Parathyroid adenoma (tissue), 2 donors: ENCODE data around the gene PARP3.

Experiments used
- H2AFZ ChIP-seq: fragments of 300-600 bp; sonication (generic); one replicate; pipeline ENCODE4 v1.7.0; 2017; ENCODE audit warnings: antibody characterized with exemption, mild to moderate bottlenecking
- H3K27ac ChIP-seq: fragments of 300-600 bp; sonication (generic); one replicate; pipeline ENCODE4 v1.7.0; 2017
- H3K27me3 ChIP-seq: fragments of 300-600 bp; sonication (generic); one replicate; pipeline ENCODE4 v1.7.0; 2017; ENCODE audit warnings: low read length; ENCODE audit not compliant: control insufficient read depth, insufficient read depth
- H3K36me3 ChIP-seq: fragments of 300-600 bp; sonication (generic); one replicate; pipeline ENCODE4 v1.7.0; 2017; ENCODE audit warnings: low read length; ENCODE audit not compliant: control insufficient read depth, insufficient read depth
- H3K4me1 ChIP-seq: fragments of 300-600 bp; sonication (generic); one replicate; pipeline ENCODE4 v1.7.0; 2017; ENCODE audit warnings: control low read depth
- H3K4me2 ChIP-seq: fragments of 300-600 bp; sonication (generic); one replicate; pipeline ENCODE4 v1.7.0; 2017; ENCODE audit warnings: low read length
- H3K4me3 ChIP-seq: fragments of 300-600 bp; sonication (generic); one replicate; pipeline ENCODE4 v1.7.0; 2017; ENCODE audit warnings: low read depth, low read length
- H3K79me2 ChIP-seq: fragments of 300-600 bp; sonication (generic); one replicate; pipeline ENCODE4 v1.7.0; 2017; ENCODE audit warnings: control low read depth
- H3K9ac ChIP-seq: fragments of 300-600 bp; sonication (generic); one replicate; pipeline ENCODE4 v1.7.0; 2017; ENCODE audit warnings: mild to moderate bottlenecking
- H3K9me3 ChIP-seq: fragments of 300-600 bp; sonication (generic); one replicate; pipeline ENCODE4 v1.7.0; 2017; ENCODE audit warnings: low read length; ENCODE audit not compliant: control insufficient read depth
- TF ChIP-seq, protein P1 (sequence below): fragments of 300-600 bp; sonication (generic); IDR thresholded peaks from one replicate; pipeline ENCODE4 v1.7.0; 2017; ENCODE audit warnings: antibody characterized with exemption, mild to moderate bottlenecking
- donor health status: primary hyperparathyroidism.

PARP3 gene

GRCh38 chr3:51949121-51949520 lies 7.0 kb downstream of the PARP3 start:
- Histone ChIP-seq H3K4me3 (no peak overlapping the region), H3K36me3 (no peaks in the 10 kb centered on the region), H3K27ac (no peak overlapping the region), H3K79me2 (no peaks in the 10 kb centered on the region), H3K4me2 (no peak overlapping the region), H3K27me3 (no peaks in the 10 kb centered on the region), H3K4me1 (peaks cover 10% of the 10 kb centered on the region), H3K9me3 (no peaks in the 10 kb centered on the region), H2AFZ (no peak overlapping the region), H3K9ac (no peak overlapping the region)
- TF ChIP-seq, protein P1, sequence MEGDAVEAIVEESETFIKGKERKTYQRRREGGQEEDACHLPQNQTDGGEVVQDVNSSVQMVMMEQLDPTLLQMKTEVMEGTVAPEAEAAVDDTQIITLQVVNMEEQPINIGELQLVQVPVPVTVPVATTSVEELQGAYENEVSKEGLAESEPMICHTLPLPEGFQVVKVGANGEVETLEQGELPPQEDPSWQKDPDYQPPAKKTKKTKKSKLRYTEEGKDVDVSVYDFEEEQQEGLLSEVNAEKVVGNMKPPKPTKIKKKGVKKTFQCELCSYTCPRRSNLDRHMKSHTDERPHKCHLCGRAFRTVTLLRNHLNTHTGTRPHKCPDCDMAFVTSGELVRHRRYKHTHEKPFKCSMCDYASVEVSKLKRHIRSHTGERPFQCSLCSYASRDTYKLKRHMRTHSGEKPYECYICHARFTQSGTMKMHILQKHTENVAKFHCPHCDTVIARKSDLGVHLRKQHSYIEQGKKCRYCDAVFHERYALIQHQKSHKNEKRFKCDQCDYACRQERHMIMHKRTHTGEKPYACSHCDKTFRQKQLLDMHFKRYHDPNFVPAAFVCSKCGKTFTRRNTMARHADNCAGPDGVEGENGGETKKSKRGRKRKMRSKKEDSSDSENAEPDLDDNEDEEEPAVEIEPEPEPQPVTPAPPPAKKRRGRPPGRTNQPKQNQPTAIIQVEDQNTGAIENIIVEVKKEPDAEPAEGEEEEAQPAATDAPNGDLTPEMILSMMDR, result no peak

GRCh38 chr3:51950899-51951298 lies 8.7 kb downstream of the PARP3 start:
- H3K36me3 ChIP-seq, result no peaks in the 10 kb centered on the region
- H3K4me3 ChIP-seq, result no peak overlapping the region
- H3K9me3 ChIP-seq, result no peaks in the 10 kb centered on the region
- H3K4me1 ChIP-seq, result peaks cover 10% of the 10 kb centered on the region
- H3K27me3 ChIP-seq, result no peaks in the 10 kb centered on the region
- no peaks in the 10 kb centered on the region for H3K79me2 ChIP-seq
- no peak overlapping the region for H3K9ac ChIP-seq
- TF ChIP-seq, protein P1, result no peak
- H3K4me2 ChIP-seq, result no peak overlapping the region
- H2AFZ ChIP-seq, result no peak overlapping the region
- H3K27ac ChIP-seq, result no peak overlapping the region

- Histone ChIP-seq H3K4me3 (no peak overlapping the region), H3K4me1 (peaks cover 15% of the 10 kb centered on the region), H3K79me2 (no peaks in the 10 kb centered on the region), H3K4me2 (no peak overlapping the region), H3K36me3 (no peaks in the 10 kb centered on the region), H3K9ac (no peak overlapping the region), H2AFZ (no peak overlapping the region), H3K27me3 (no peaks in the 10 kb centered on the region), H3K27ac (peak overlapping the region; percentile 38), H3K9me3 (no peaks in the 10 kb centered on the region)
- TF ChIP-seq, protein P1, result no peak
Observed at GRCh38 chr3:51953445-51953844, 11.3 kb downstream of the PARP3 start.

- H3K9me3 ChIP-seq, result no peaks in the 10 kb centered on the region
- TF ChIP-seq, protein P1, result no peak
- no peaks in the 10 kb centered on the region for H3K27me3 ChIP-seq
- H3K36me3 ChIP-seq, result no peaks in the 10 kb centered on the region
- peaks cover 15% of the 10 kb centered on the region for H3K4me1 ChIP-seq
- H3K4me2 ChIP-seq, result no peak overlapping the region
- H3K4me3 ChIP-seq, result no peak overlapping the region
- H3K9ac ChIP-seq, result no peak overlapping the region
- H3K27ac ChIP-seq, result peak overlapping the region; percentile 38
- H3K79me2 ChIP-seq, result no peaks in the 10 kb centered on the region
- no peak overlapping the region for H2AFZ ChIP-seq
Observed at GRCh38 chr3:51954105-51954504, 11.9 kb downstream of the PARP3 start.

- no peak overlapping the region for H3K9ac ChIP-seq
Observed at GRCh38 chr3:51954713-51955112, 12.6 kb downstream of the PARP3 start.

More at GRCh38 chr3:51954713-51955112, 12.6 kb downstream of the PARP3 start:
- TF ChIP-seq, protein P1, result no peak
- Histone ChIP-seq H3K27me3 (no peaks in the 10 kb centered on the region), H2AFZ (no peak overlapping the region), H3K4me2 (no peak overlapping the region), H3K9me3 (no peaks in the 10 kb centered on the region), H3K4me3 (no peak overlapping the region), H3K79me2 (no peaks in the 10 kb centered on the region), H3K4me1 (peaks cover 15% of the 10 kb centered on the region), H3K27ac (no peak overlapping the region), H3K36me3 (no peaks in the 10 kb centered on the region)
